ENCODE data around the gene PRELID2.

GRCh38 chr5:145715412-145715811 lies 119.7 kb downstream of the PRELID2 start:
- TF ChIP-seq CTCF (IDR thresholded peaks at IDR 0.05) (no peak), FOXJ3 (CRISPR knock-in tag; IDR thresholded peaks at IDR 0.05) (no peak), FOSL2 (IDR thresholded peaks at IDR 0.05; ENCODE audit: borderline replicate concordance, low read depth) (no peak), POLR2AphosphoS5 (IDR thresholded peaks at IDR 0.05; ENCODE audit: low read depth, low read length) (no peak), REST (IDR thresholded peaks at IDR 0.05; ENCODE audit: low read depth, low read length) (no peak), YY1 (IDR thresholded peaks at IDR 0.05; ENCODE audit: low read depth) (no peak), TEAD4 (IDR thresholded peaks at IDR 0.05; ENCODE audit: borderline replicate concordance, insufficient read depth) (no peak), CHD2 (IDR thresholded peaks at IDR 0.05; ENCODE audit: low read length, partially characterized antibody) (no peak)
- TF ChIP-seq, protein P1, sequence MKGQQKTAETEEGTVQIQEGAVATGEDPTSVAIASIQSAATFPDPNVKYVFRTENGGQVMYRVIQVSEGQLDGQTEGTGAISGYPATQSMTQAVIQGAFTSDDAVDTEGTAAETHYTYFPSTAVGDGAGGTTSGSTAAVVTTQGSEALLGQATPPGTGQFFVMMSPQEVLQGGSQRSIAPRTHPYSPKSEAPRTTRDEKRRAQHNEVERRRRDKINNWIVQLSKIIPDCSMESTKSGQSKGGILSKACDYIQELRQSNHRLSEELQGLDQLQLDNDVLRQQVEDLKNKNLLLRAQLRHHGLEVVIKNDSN (IDR thresholded peaks at IDR 0.05; ENCODE audit: borderline replicate concordance, low read depth), result no peak
- TF ChIP-seq, protein P2, sequence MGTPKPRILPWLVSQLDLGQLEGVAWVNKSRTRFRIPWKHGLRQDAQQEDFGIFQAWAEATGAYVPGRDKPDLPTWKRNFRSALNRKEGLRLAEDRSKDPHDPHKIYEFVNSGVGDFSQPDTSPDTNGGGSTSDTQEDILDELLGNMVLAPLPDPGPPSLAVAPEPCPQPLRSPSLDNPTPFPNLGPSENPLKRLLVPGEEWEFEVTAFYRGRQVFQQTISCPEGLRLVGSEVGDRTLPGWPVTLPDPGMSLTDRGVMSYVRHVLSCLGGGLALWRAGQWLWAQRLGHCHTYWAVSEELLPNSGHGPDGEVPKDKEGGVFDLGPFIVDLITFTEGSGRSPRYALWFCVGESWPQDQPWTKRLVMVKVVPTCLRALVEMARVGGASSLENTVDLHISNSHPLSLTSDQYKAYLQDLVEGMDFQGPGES (IDR thresholded peaks at IDR 0.05; ENCODE audit: low read depth, low read length), result no peak
- TF ChIP-seq, protein P3, sequence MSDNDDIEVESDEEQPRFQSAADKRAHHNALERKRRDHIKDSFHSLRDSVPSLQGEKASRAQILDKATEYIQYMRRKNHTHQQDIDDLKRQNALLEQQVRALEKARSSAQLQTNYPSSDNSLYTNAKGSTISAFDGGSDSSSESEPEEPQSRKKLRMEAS (IDR thresholded peaks at IDR 0.05; ENCODE audit: low read depth), result no peak

Data from SK-N-SH (cell line).